ENCODE results near the gene CATSPER2. TPM values are rescaled to one million over a fixed set of nuclear protein-coding genes. Genes with fewer than 3 reads are reported as not detected.
"Not testable (repeated sequence)": the region's sequence is repeated elsewhere in the genome, so short reads cannot be mapped to it uniquely, and the experiment has no call there.

CATSPER2 gene
- total RNA-seq, 1 experiment from 2014 or later: 4.6 TPM

GRCh38 chr15:43638464-43639204 is 10.0 kb downstream of the CATSPER2 start:
- H3K23ac ChIP-seq (ENCODE audit: insufficient read length, low read depth, low read length); H3K9ac ChIP-seq (ENCODE audit: extremely low read depth, insufficient read length, low read length); H3K56ac ChIP-seq (ENCODE audit: insufficient read length, low read depth, low read length); H2BK20ac ChIP-seq (ENCODE audit: low read depth, low read length, poor library complexity, severe bottlenecking); DNase-seq; H2AFZ ChIP-seq (ENCODE audit: low read length); H3K14ac ChIP-seq (ENCODE audit: insufficient read depth, low read length); H3K4ac ChIP-seq (ENCODE audit: low read depth, low read length); H3K79me2 ChIP-seq (ENCODE audit: insufficient read depth, low read length); H3K4me3 Mint-ChIP-seq; H3K79me1 ChIP-seq (ENCODE audit: insufficient read depth, low read depth, low read length, poor library complexity, severe bottlenecking); H3K9me3 ChIP-seq (ENCODE audit: control insufficient read depth, low read depth, low read length); H3K23me2 ChIP-seq (ENCODE audit: insufficient read length, low read depth, low read length, poor library complexity, severe bottlenecking); H4K91ac ChIP-seq (ENCODE audit: insufficient read length, low read depth, low read length); H2AK5ac ChIP-seq (ENCODE audit: insufficient read length, low read length); H4K8ac ChIP-seq (replicated peaks; ENCODE audit: insufficient read length, low read depth, low read length); H3K4me1 ChIP-seq (ENCODE audit: insufficient read depth, low read length); H3K27me3 Mint-ChIP-seq (ENCODE audit: low read depth); H3K18ac ChIP-seq (ENCODE audit: insufficient read length, low read depth, low read length); H4K5ac ChIP-seq (ENCODE audit: insufficient read length, low read depth, low read length); H3K4me2 ChIP-seq (ENCODE audit: insufficient read depth, insufficient read length, low read length); H3T11ph ChIP-seq (ENCODE audit: low read length); H3K27ac Mint-ChIP-seq; H2BK12ac ChIP-seq (ENCODE audit: insufficient read length, low read depth, low read length); H3K9me3 Mint-ChIP-seq; H3K27me3 ChIP-seq (ENCODE audit: insufficient read depth, low read length); H3K4me1 Mint-ChIP-seq; H2BK15ac ChIP-seq (ENCODE audit: low read depth, low read length); H2BK120ac ChIP-seq (ENCODE audit: low read depth, low read length, poor library complexity, severe bottlenecking); H3K27ac ChIP-seq (ENCODE audit: insufficient read length, low read depth, low read length); H2BK5ac ChIP-seq (ENCODE audit: insufficient read length, low read length); H4K20me1 ChIP-seq (ENCODE audit: control insufficient read depth, insufficient read depth, insufficient read length); H3K36me3 Mint-ChIP-seq (ENCODE audit: insufficient read depth in 1 of 3, low read depth in 3 of 3): not testable (repeated sequence)
- no CpG with 5 or more reads among the region's 8 CpGs for WGBS (ENCODE audit: extremely low coverage, insufficient read length, low lambda C conversion rate)

- H4K8ac ChIP-seq (replicated peaks; ENCODE audit: insufficient read length, low read depth, low read length); H3K4me3 Mint-ChIP-seq; H3K56ac ChIP-seq (ENCODE audit: insufficient read length, low read depth, low read length); H3K4ac ChIP-seq (ENCODE audit: low read depth, low read length); H3K79me1 ChIP-seq (ENCODE audit: insufficient read depth, low read depth, low read length, poor library complexity, severe bottlenecking); H3K4me2 ChIP-seq (ENCODE audit: insufficient read depth, insufficient read length, low read length); H3K23me2 ChIP-seq (ENCODE audit: insufficient read length, low read depth, low read length, poor library complexity, severe bottlenecking); H3K14ac ChIP-seq (ENCODE audit: insufficient read depth, low read length); H3K9ac ChIP-seq (ENCODE audit: extremely low read depth, insufficient read length, low read length); H3K27me3 ChIP-seq (ENCODE audit: insufficient read depth, low read length); H2BK120ac ChIP-seq (ENCODE audit: low read depth, low read length, poor library complexity, severe bottlenecking); H3K9me3 Mint-ChIP-seq; H3K23ac ChIP-seq (ENCODE audit: insufficient read length, low read depth, low read length); H2AFZ ChIP-seq (ENCODE audit: low read length); H3T11ph ChIP-seq (ENCODE audit: low read length); H3K4me1 ChIP-seq (ENCODE audit: insufficient read depth, low read length); H4K5ac ChIP-seq (ENCODE audit: insufficient read length, low read depth, low read length); H4K91ac ChIP-seq (ENCODE audit: insufficient read length, low read depth, low read length); H3K4me1 Mint-ChIP-seq; H3K27ac ChIP-seq (ENCODE audit: insufficient read length, low read depth, low read length); H3K79me2 ChIP-seq (ENCODE audit: insufficient read depth, low read length); H2AK5ac ChIP-seq (ENCODE audit: insufficient read length, low read length); H3K9me3 ChIP-seq (ENCODE audit: control insufficient read depth, low read depth, low read length); H3K18ac ChIP-seq (ENCODE audit: insufficient read length, low read depth, low read length); H4K20me1 ChIP-seq (ENCODE audit: control insufficient read depth, insufficient read depth, insufficient read length); H3K36me3 Mint-ChIP-seq (ENCODE audit: insufficient read depth in 1 of 3, low read depth in 3 of 3); H2BK20ac ChIP-seq (ENCODE audit: low read depth, low read length, poor library complexity, severe bottlenecking); H3K27me3 Mint-ChIP-seq (ENCODE audit: low read depth); DNase-seq; H2BK5ac ChIP-seq (ENCODE audit: insufficient read length, low read length); H3K27ac Mint-ChIP-seq; H2BK12ac ChIP-seq (ENCODE audit: insufficient read length, low read depth, low read length); H2BK15ac ChIP-seq (ENCODE audit: low read depth, low read length): not testable (repeated sequence)
Observed at GRCh38 chr15:43626937-43627336, 21.7 kb downstream of the CATSPER2 start.
